Measurements from ENCODE around the gene SLC5A10.
"Not testable (repeated sequence)": the region's sequence is repeated elsewhere in the genome, so short reads cannot be mapped to it uniquely, and the experiment has no call there.

SLC5A10 gene

GRCh38 chr17:19020016-19020415, 68.1 kb downstream of the SLC5A10 start:
- no peak for TF ChIP-seq CTCF (conservative IDR thresholded peaks at IDR 0.05)
- H3K27ac ChIP-seq, result no peak overlapping the region

- H3K27ac ChIP-seq, result not testable (repeated sequence)
Observed at GRCh38 chr17:19021011-19021621, 69.2 kb downstream of the SLC5A10 start.

GRCh38 chr17:19021622-19022083, 69.7 kb downstream of the SLC5A10 start:
- no peak for TF ChIP-seq CTCF (conservative IDR thresholded peaks at IDR 0.05)
- no peak overlapping the region for H3K27ac ChIP-seq

- TF ChIP-seq CTCF (conservative IDR thresholded peaks at IDR 0.05), result no peak
- no peak overlapping the region for H3K27ac ChIP-seq
Observed at GRCh38 chr17:19022128-19022527, 70.2 kb downstream of the SLC5A10 start.

- TF ChIP-seq CTCF (conservative IDR thresholded peaks at IDR 0.05), result no peak
- H3K27ac ChIP-seq, result no peak overlapping the region
Observed at GRCh38 chr17:19022747-19023146, 70.8 kb downstream of the SLC5A10 start.

GRCh38 chr17:19023209-19023999, 71.4 kb downstream of the SLC5A10 start:
- TF ChIP-seq CTCF (conservative IDR thresholded peaks at IDR 0.05), result no peak
- H3K27ac ChIP-seq, result no peak overlapping the region

- no peak overlapping the region for H3K27ac ChIP-seq
- no peak for TF ChIP-seq CTCF (conservative IDR thresholded peaks at IDR 0.05)
Observed at GRCh38 chr17:19024101-19025078, 72.4 kb downstream of the SLC5A10 start.

GRCh38 chr17:19028671-19029070, 76.7 kb downstream of the SLC5A10 start:
- H3K27ac ChIP-seq, result not testable (repeated sequence)

GRCh38 chr17:19029740-19030139, 77.8 kb downstream of the SLC5A10 start:
- not testable (repeated sequence) for H3K27ac ChIP-seq

GRCh38 chr17:19030771-19031449, 78.9 kb downstream of the SLC5A10 start:
- H3K27ac ChIP-seq, result not testable (repeated sequence)

- not testable (repeated sequence) for H3K27ac ChIP-seq
Observed at GRCh38 chr17:19031729-19032128, 79.8 kb downstream of the SLC5A10 start.
